ENCODE data around the gene PDGFD. TPM values are rescaled to one million over a fixed set of nuclear protein-coding genes. Genes with fewer than 3 reads are reported as not detected.

The PDGFD gene
- total RNA-seq, 4 donors from 2014 or later: 4.4 to 7.2 (median 5.2) TPM

DNA sequence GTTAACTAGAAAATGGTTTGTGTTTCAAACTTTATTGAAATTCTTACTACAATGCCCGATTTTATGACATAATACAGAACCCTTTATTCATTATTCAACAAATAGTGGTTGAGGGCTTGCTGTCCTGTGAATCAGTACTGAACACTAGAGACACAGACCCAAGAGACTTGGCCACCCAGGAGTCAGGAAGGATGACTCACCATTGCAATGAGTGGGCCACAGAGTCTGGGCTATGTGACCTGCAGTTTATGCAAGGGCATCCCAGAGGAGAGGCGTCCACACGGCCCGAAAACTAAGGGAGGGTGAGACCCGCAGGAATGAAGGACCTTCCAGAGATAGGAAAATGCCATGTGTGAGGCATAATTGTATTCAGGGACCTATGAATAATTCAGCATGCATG is 271.3 kb downstream of the PDGFD start:
- TF ChIP-seq POLR2AphosphoS5 (IDR thresholded peaks at IDR 0.05): no peak
- TF ChIP-seq, protein P1, sequence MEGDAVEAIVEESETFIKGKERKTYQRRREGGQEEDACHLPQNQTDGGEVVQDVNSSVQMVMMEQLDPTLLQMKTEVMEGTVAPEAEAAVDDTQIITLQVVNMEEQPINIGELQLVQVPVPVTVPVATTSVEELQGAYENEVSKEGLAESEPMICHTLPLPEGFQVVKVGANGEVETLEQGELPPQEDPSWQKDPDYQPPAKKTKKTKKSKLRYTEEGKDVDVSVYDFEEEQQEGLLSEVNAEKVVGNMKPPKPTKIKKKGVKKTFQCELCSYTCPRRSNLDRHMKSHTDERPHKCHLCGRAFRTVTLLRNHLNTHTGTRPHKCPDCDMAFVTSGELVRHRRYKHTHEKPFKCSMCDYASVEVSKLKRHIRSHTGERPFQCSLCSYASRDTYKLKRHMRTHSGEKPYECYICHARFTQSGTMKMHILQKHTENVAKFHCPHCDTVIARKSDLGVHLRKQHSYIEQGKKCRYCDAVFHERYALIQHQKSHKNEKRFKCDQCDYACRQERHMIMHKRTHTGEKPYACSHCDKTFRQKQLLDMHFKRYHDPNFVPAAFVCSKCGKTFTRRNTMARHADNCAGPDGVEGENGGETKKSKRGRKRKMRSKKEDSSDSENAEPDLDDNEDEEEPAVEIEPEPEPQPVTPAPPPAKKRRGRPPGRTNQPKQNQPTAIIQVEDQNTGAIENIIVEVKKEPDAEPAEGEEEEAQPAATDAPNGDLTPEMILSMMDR (IDR thresholded peaks at IDR 0.05): no peak
- TF ChIP-seq EP300 (IDR thresholded peaks at IDR 0.05): no peak
- TF ChIP-seq POLR2A (IDR thresholded peaks at IDR 0.05): no peak
- Histone ChIP-seq H3K4me1 (no peaks in the 10 kb centered on the region), H3K4me3 (no peak overlapping the region), H3K9me3 (peaks cover 6% of the 10 kb centered on the region), H3K27ac (no peak overlapping the region), H3K27me3 (no peaks in the 10 kb centered on the region), H3K36me3 (no peaks in the 10 kb centered on the region)
- no peak for DNase-seq (ENCODE audit: low spot score in 2 of 2)
- 77% methylated on average over 5 of the region's 5 CpGs for WGBS

DNA sequence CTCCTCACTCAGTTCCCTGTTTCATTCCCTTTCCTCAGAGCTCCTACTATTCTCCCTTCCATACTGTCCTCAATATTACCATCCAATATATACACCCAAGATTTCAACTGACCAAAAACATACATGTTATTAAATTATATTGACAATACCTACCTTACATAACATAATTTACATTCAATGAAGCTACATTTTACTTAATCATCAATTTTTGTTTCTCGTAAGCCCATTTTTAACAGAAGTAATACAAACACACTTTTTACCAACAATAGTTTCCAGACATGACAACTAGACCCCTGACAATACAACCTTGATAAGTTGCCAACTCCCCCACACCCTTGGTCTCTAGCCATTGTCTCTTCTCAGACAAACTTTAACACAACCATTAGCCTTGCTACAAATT is 273.3 kb downstream of the PDGFD start:
- WGBS: 94% methylated on average over 1 of the region's 1 CpG
- no peaks in the 10 kb centered on the region for H3K36me3 ChIP-seq
- no peaks in the 10 kb centered on the region for H3K27me3 ChIP-seq
- H3K9me3 ChIP-seq: peaks cover 6% of the 10 kb centered on the region
- no peak overlapping the region for H3K27ac ChIP-seq
- DNase-seq (ENCODE audit: low spot score in 2 of 2): no peak
- no peak overlapping the region for H3K4me3 ChIP-seq
- TF ChIP-seq POLR2AphosphoS5 (IDR thresholded peaks at IDR 0.05) (no peak), POLR2A (IDR thresholded peaks at IDR 0.05) (no peak), EP300 (IDR thresholded peaks at IDR 0.05) (no peak)
- TF ChIP-seq, protein P1 (IDR thresholded peaks at IDR 0.05): no peak
- no peaks in the 10 kb centered on the region for H3K4me1 ChIP-seq

DNA sequence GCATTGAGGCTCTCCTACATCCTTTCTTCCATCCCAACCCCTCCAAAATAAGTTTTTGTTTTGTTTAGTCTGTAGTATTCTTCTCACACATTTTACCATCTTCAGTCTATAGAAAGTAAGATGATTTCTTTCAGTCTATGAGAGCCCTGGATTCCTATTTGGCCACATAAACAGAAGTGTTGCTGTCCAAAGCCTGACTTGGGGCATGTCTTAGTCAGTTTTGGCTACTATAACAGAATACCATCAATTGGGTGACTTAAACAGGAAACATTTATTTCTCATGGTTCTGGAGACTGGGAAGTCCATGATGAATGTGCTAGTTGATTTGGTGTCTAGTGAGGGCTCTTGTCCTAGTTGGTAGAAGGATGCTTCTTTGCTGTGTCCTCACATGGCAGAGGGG is 274.3 kb downstream of the PDGFD start:
- no peak for DNase-seq (ENCODE audit: low spot score in 2 of 2)
- H3K4me3 ChIP-seq: no peak overlapping the region
- TF ChIP-seq EP300 (IDR thresholded peaks at IDR 0.05) (no peak), POLR2A (IDR thresholded peaks at IDR 0.05) (no peak), POLR2AphosphoS5 (IDR thresholded peaks at IDR 0.05) (no peak)
- TF ChIP-seq, protein P1 (IDR thresholded peaks at IDR 0.05): no peak
- peaks cover 6% of the 10 kb centered on the region for H3K9me3 ChIP-seq
- no peaks in the 10 kb centered on the region for H3K27me3 ChIP-seq
- no peaks in the 10 kb centered on the region for H3K4me1 ChIP-seq
- H3K27ac ChIP-seq: no peak overlapping the region
- H3K36me3 ChIP-seq: no peaks in the 10 kb centered on the region

DNA sequence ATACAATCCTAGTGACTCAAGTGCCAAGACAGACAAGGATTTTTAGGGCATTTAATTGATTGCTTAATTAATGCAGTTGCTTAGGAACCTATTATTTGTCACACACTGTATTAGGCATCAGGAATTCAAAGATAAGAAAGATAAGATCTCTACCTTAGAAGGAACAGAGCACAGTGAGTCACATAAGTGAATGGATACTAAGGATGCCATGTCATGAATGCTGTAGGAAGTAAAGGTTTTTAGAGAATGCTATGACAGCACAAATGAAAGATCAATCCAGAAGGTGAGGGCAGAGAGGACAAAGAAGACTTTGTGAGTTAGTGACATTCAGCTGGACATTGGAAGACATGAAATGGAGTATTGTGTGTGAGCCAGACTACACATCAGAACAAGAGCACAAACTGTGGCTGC is 275.4 kb downstream of the PDGFD start:
- H3K27ac ChIP-seq: no peak overlapping the region
- no peaks in the 10 kb centered on the region for H3K4me1 ChIP-seq
- H3K36me3 ChIP-seq: no peaks in the 10 kb centered on the region
- peaks cover 6% of the 10 kb centered on the region for H3K9me3 ChIP-seq
- no peak for DNase-seq (ENCODE audit: low spot score in 2 of 2)
- TF ChIP-seq EP300 (IDR thresholded peaks at IDR 0.05): no peak
- no peak for TF ChIP-seq POLR2A (IDR thresholded peaks at IDR 0.05)
- no peak for TF ChIP-seq POLR2AphosphoS5 (IDR thresholded peaks at IDR 0.05)
- TF ChIP-seq, protein P1 (IDR thresholded peaks at IDR 0.05): no peak
- H3K27me3 ChIP-seq: no peaks in the 10 kb centered on the region
- H3K4me3 ChIP-seq: no peak overlapping the region

DNA sequence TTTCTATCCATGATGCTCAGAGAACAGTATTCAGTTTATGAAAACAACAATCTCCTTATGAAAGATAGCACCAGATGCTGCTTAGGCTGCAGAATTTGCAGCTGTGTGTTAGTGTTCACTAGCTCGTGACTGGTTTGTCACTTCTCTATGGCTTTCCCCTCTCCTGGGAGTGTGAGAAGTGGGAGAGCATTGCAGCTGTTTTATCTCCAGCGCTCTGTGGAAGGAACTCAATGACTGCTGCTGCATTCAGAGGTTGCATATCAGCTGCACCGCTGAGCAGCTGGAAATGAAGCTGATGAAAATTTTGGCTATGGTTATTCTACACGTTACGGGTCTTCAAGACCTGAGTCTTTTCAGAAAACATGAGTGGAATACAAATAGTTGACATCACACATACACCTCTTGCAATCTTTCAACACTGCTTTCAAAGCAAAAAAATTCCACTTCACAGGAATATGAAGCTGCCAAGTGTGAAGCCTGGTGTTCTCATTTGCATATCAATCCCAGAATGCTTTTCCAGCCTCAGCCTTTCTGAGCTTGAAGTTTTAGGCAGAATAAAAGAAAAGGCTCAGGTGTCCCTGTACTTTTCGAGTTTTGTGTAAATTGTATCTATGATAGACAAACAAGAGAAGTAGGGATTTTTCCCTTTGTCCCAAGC is 276.8 kb downstream of the PDGFD start:
- Histone ChIP-seq H3K27ac (no peak overlapping the region), H3K9me3 (peaks cover 6% of the 10 kb centered on the region), H3K4me3 (no peak overlapping the region), H3K4me1 (no peaks in the 10 kb centered on the region), H3K36me3 (no peaks in the 10 kb centered on the region), H3K27me3 (no peaks in the 10 kb centered on the region)
- TF ChIP-seq POLR2A (IDR thresholded peaks at IDR 0.05): no peak
- no peak for TF ChIP-seq EP300 (IDR thresholded peaks at IDR 0.05)
- TF ChIP-seq, protein P1 (IDR thresholded peaks at IDR 0.05): no peak
- no peak for TF ChIP-seq POLR2AphosphoS5 (IDR thresholded peaks at IDR 0.05)
- no peak for DNase-seq (ENCODE audit: low spot score in 2 of 2)
- WGBS: 52% methylated on average over 5 of the region's 6 CpGs
